Neural cell (in vitro differentiated cells): ENCODE data around the gene MT1X.

Source experiments
- EZH2 ChIP-seq: fragments of 200-600, 300-800 bp; shearing (Covaris generic), sonication (generic); IDR thresholded peaks from 2 replicates; pipeline ENCODE4 v1.6.1; 2014; ENCODE audit warnings: antibody characterized with exemption, low read length, borderline replicate concordance, mild to moderate bottlenecking; ENCODE audit not compliant: insufficient read depth, poor library complexity, severe bottlenecking
- MXI1 ChIP-seq: fragments of 450-650 bp; conservative IDR thresholded peaks from 2 replicates; pipeline ENCODE4 v1.6.1; 2014; ENCODE audit warnings: antibody characterized with exemption, mild to moderate bottlenecking; ENCODE audit not compliant: poor library complexity, severe bottlenecking
- POLR2AphosphoS5 ChIP-seq: IDR thresholded peaks from 2 replicates; pipeline ENCODE4 v1.6.1; 2012
- RAD21 ChIP-seq: fragments of 450-650 bp; conservative IDR thresholded peaks from 2 replicates; pipeline ENCODE4 v1.6.1; 2014; ENCODE audit warnings: antibody characterized with exemption, mild to moderate bottlenecking, moderate library complexity
- SMC3 ChIP-seq: fragments of 450-650 bp; conservative IDR thresholded peaks from 2 replicates; pipeline ENCODE4 v1.6.1; 2014; ENCODE audit warnings: antibody characterized with exemption, mild to moderate bottlenecking, moderate library complexity; ENCODE audit not compliant: poor library complexity
- TAF1 ChIP-seq: IDR thresholded peaks from 2 replicates; pipeline ENCODE4 v1.6.1; 2012; ENCODE audit warnings: low read depth
- TF ChIP-seq, protein P1 (sequence below): fragments of 450-650 bp; IDR thresholded peaks from 2 replicates; pipeline ENCODE4 v1.5.1; 2014; ENCODE audit warnings: antibody characterized with exemption, mild to moderate bottlenecking, moderate library complexity; ENCODE audit not compliant: poor library complexity, severe bottlenecking
- TF ChIP-seq, protein P2 (sequence below): IDR thresholded peaks from 2 replicates; pipeline ENCODE4 v1.6.1; 2012; ENCODE audit warnings: borderline replicate concordance

DNA sequence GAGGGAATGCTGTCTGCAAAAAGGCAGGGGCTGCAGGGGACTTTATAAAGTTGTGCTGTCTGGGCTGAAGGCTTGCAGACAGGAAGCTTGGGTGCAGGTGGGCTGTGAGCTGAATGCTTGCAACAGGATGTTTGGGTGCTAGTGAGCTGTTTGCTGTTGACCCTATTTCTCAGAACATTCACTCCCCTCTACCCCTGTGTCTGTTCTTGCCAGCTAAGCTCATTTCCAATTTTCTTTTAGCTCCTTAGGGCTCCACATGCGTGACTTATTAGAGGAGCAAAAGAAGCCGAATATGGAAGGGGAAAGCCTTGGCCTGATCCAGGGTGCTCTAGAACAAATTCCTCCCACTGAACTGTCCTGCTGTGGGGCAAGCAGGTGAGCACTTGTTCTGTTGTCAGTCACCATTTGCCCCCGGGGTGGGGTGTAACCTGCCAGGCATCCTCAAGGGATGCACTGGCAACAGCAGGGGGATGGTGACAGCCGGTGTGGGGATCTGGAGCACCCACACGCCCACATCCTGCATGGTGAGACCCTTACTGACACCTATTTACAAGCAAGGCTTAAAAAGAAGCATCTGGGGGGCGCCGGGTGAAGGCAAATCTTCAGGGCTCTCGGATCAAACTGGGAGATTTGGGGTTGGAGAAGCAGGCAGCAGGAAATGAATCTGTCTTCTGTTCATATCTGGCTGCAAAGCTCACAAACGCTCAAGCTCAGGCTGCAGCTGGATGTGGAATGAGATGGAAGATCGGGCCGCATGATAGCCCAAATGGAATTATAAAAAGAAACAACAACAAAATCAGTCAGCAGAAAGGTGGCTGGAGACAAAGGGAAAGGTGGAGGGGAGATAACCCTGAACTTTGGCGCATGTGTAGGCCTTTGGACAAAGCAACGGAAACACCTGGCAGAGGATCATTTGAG lies 26.5 kb downstream of the MT1X start:
- TF ChIP-seq, protein P1, sequence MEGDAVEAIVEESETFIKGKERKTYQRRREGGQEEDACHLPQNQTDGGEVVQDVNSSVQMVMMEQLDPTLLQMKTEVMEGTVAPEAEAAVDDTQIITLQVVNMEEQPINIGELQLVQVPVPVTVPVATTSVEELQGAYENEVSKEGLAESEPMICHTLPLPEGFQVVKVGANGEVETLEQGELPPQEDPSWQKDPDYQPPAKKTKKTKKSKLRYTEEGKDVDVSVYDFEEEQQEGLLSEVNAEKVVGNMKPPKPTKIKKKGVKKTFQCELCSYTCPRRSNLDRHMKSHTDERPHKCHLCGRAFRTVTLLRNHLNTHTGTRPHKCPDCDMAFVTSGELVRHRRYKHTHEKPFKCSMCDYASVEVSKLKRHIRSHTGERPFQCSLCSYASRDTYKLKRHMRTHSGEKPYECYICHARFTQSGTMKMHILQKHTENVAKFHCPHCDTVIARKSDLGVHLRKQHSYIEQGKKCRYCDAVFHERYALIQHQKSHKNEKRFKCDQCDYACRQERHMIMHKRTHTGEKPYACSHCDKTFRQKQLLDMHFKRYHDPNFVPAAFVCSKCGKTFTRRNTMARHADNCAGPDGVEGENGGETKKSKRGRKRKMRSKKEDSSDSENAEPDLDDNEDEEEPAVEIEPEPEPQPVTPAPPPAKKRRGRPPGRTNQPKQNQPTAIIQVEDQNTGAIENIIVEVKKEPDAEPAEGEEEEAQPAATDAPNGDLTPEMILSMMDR, result no peak
- TF ChIP-seq EZH2, result no peak
- no peak for TF ChIP-seq MXI1
- TF ChIP-seq POLR2AphosphoS5, result no peak
- TF ChIP-seq RAD21, result no peak
- TF ChIP-seq, protein P2, sequence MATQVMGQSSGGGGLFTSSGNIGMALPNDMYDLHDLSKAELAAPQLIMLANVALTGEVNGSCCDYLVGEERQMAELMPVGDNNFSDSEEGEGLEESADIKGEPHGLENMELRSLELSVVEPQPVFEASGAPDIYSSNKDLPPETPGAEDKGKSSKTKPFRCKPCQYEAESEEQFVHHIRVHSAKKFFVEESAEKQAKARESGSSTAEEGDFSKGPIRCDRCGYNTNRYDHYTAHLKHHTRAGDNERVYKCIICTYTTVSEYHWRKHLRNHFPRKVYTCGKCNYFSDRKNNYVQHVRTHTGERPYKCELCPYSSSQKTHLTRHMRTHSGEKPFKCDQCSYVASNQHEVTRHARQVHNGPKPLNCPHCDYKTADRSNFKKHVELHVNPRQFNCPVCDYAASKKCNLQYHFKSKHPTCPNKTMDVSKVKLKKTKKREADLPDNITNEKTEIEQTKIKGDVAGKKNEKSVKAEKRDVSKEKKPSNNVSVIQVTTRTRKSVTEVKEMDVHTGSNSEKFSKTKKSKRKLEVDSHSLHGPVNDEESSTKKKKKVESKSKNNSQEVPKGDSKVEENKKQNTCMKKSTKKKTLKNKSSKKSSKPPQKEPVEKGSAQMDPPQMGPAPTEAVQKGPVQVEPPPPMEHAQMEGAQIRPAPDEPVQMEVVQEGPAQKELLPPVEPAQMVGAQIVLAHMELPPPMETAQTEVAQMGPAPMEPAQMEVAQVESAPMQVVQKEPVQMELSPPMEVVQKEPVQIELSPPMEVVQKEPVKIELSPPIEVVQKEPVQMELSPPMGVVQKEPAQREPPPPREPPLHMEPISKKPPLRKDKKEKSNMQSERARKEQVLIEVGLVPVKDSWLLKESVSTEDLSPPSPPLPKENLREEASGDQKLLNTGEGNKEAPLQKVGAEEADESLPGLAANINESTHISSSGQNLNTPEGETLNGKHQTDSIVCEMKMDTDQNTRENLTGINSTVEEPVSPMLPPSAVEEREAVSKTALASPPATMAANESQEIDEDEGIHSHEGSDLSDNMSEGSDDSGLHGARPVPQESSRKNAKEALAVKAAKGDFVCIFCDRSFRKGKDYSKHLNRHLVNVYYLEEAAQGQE, result no peak
- TF ChIP-seq SMC3, result no peak
- TF ChIP-seq TAF1, result no peak
